ENCODE measurements around the gene SMPDL3A.

SMPDL3A gene

GRCh38 chr6:122760330-122760729 is 28.7 kb upstream of the SMPDL3A start:
- H3K27ac Mint-ChIP-seq = no peak overlapping the region
- no peaks in the 10 kb centered on the region for H3K4me1 Mint-ChIP-seq
- H3K27me3 Mint-ChIP-seq = no peaks in the 10 kb centered on the region
- no peaks in the 10 kb centered on the region for H3K36me3 Mint-ChIP-seq
- no peaks in the 10 kb centered on the region for H3K9me3 Mint-ChIP-seq
- H3K4me3 Mint-ChIP-seq = no peak overlapping the region

DNA sequence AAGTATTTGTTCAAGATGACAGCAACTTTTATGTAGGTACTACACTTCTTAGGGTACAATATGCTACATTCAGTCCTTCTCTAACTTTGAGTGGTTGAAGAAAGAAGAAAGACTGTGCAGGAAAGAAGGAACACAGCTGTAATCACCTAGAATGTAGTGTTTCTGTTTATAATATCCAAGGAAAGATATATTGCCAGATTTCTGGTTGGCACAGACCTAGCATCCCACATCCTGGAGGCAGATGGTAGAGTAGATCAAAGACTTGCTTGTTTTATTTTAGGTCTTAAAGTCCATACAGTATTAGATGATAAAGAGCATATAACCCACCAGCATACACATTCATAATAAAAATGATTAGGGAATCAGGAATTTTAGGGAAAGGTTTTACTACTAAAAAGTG is 22.8 kb upstream of the SMPDL3A start:
- Mint-ChIP-seq H3K27me3 (peaks cover 7% of the 10 kb centered on the region), H3K36me3 (no peaks in the 10 kb centered on the region), H3K27ac (no peak overlapping the region), H3K9me3 (no peaks in the 10 kb centered on the region), H3K4me3 (no peak overlapping the region), H3K4me1 (no peaks in the 10 kb centered on the region)

- Mint-ChIP-seq H3K9me3 (peaks cover 8% of the 10 kb centered on the region), H3K4me1 (no peaks in the 10 kb centered on the region), H3K27ac (no peak overlapping the region), H3K4me3 (no peak overlapping the region), H3K27me3 (peaks cover 17% of the 10 kb centered on the region), H3K36me3 (no peaks in the 10 kb centered on the region)
Observed at GRCh38 chr6:122770835-122771601, 18.0 kb upstream of the SMPDL3A start.

DNA sequence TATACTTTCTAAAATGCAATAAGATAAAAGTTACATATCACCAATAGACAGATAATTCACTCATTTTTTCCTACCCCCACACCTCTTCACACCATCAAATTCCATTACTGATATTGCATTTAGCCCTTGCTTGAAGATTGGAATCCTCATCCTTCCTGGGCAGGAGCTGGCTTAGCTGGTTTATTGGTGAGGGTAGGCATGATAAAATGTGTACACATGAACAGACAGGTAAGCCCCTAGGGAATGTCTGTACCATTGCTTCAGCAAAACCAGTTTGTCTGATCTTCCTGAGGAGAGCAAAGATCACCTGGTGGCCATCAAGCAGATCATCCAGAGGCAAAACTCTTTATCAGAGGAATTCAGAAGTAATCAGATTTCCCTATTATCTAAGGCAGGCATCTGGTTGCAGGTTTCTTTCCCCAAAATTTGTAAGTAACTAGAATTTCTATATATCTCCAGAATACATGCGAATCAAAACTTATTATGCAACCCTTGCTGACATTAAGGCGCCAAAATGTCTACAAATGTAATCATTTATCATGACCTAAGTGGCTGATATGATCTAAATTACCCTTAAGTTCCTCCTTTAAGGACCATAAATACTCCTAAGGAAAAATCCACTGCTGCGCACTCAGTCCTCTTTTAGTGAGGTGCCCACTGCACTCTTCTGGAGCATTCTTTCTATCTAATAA is 16.2 kb upstream of the SMPDL3A start:
- Mint-ChIP-seq H3K36me3 (no peaks in the 10 kb centered on the region), H3K4me3 (no peak overlapping the region), H3K27me3 (peaks cover 12% of the 10 kb centered on the region), H3K4me1 (no peaks in the 10 kb centered on the region), H3K9me3 (peaks cover 10% of the 10 kb centered on the region), H3K27ac (no peak overlapping the region)

DNA sequence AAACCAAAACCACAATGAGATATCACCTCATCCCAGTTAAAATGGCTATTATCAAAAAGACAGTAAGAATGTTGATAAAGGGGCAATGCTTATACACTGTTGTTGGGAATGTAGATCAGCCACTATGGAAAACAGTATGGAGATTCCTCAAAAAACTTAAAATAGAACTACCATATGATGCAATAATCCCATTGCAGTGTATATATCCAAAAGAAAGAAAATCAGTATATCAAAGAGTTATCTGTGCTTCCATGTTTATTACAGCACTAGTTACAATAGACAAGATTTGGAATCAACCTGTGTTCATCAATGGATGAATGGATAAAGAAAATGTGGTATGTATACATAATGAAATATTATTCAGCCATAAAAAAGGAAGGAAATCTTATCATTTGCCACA is 13.1 kb upstream of the SMPDL3A start:
- no peak overlapping the region for H3K4me3 Mint-ChIP-seq
- H3K27me3 Mint-ChIP-seq = peaks cover 12% of the 10 kb centered on the region
- no peak overlapping the region for H3K27ac Mint-ChIP-seq
- H3K4me1 Mint-ChIP-seq = no peaks in the 10 kb centered on the region
- H3K36me3 Mint-ChIP-seq = no peaks in the 10 kb centered on the region
- peaks cover 10% of the 10 kb centered on the region for H3K9me3 Mint-ChIP-seq

DNA sequence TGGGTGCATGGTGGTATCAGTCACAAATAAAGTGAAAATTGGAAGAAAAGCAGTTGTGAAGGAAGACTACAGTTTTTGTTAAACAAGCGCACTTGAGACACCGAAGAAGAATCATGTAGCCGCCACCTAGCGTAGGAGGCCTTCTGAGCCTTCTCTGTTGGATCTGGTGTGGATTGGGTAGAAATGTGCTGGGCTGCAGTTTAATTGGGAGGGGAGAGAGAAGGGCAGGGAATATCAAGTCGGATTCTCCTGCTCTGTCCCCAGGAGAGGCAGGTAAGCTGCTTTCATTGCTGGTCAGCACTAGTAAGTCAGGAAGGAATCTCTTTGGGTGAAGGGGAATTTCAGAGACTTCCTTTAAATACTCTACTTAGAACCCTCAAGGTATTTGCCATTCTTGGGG is 10.8 kb upstream of the SMPDL3A start:
- H3K4me1 Mint-ChIP-seq = no peaks in the 10 kb centered on the region
- no peak overlapping the region for H3K4me3 Mint-ChIP-seq
- peaks cover 10% of the 10 kb centered on the region for H3K9me3 Mint-ChIP-seq
- H3K27me3 Mint-ChIP-seq = peaks cover 8% of the 10 kb centered on the region
- no peak overlapping the region for H3K27ac Mint-ChIP-seq
- H3K36me3 Mint-ChIP-seq = no peaks in the 10 kb centered on the region

DNA sequence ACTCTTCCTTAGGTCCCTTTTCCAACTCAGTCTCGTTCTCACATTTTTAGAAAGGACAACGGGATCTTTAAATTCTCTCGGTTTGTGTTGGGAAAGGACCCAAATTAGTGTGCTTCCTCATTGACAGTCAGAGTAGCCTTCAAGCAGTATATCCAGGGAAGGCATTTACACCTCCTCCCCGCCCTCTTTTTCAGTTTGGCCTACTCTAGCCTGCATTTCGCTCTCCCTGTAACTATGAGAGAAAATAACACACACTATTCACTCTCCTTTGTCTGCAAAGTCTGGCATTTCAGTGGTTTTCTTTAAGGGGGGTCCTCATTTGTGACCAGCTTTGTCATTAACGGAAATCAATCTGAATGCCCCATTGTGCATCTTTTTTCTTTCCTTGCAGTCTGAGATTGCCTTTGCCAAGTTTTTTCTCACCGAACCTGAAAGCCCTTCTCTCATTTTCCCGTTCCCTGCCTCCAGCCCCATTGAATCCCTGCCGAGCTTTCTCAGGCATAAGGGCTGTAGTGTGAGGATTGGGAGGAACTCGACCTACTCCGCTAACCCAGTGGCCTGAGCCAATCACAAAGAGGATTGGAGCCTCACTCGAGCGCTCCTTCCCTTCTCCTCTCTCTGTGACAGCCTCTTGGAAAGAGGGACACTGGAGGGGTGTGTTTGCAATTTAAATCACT is 9.9 kb upstream of the SMPDL3A start:
- Mint-ChIP-seq H3K4me1 (no peaks in the 10 kb centered on the region), H3K4me3 (no peak overlapping the region), H3K36me3 (no peaks in the 10 kb centered on the region), H3K27ac (no peak overlapping the region), H3K9me3 (peaks cover 10% of the 10 kb centered on the region), H3K27me3 (peaks cover 12% of the 10 kb centered on the region)

- peaks cover 12% of the 10 kb centered on the region for H3K27me3 Mint-ChIP-seq
- no peak within 1 kb of the TSS for H3K27ac Mint-ChIP-seq
- peaks cover 10% of the 10 kb centered on the region for H3K9me3 Mint-ChIP-seq
- no peak within 1 kb of the TSS for H3K4me3 Mint-ChIP-seq
- no peaks in the 10 kb centered on the region for H3K4me1 Mint-ChIP-seq
- H3K36me3 Mint-ChIP-seq = no peaks in the 10 kb centered on the region
Observed at GRCh38 chr6:122779667-122780066, 9.4 kb upstream of the SMPDL3A start, which contains the start of gene FABP7. FABP7 (plus strand) TSS chr6:122779716; CDS start chr6:122779795, 79 bp downstream.

DNA sequence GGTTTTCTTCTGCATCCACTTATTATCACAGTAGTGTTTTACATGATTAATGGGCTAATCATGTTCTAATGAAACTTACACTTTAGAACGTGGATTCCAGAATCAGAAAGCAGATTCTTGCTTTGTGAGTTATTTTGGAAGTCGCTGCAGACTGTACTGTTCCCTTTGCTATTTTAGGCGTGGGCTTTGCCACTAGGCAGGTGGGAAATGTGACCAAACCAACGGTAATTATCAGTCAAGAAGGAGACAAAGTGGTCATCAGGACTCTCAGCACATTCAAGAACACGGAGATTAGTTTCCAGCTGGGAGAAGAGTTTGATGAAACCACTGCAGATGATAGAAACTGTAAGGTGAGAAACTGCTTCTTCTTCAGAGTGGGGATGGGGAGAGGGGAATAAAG is 8.9 kb upstream of the SMPDL3A start:
- H3K4me1 Mint-ChIP-seq = no peaks in the 10 kb centered on the region
- H3K36me3 Mint-ChIP-seq = no peaks in the 10 kb centered on the region
- no peak overlapping the region for H3K4me3 Mint-ChIP-seq
- no peak overlapping the region for H3K27ac Mint-ChIP-seq
- peaks cover 12% of the 10 kb centered on the region for H3K27me3 Mint-ChIP-seq
- H3K9me3 Mint-ChIP-seq = peaks cover 10% of the 10 kb centered on the region

DNA sequence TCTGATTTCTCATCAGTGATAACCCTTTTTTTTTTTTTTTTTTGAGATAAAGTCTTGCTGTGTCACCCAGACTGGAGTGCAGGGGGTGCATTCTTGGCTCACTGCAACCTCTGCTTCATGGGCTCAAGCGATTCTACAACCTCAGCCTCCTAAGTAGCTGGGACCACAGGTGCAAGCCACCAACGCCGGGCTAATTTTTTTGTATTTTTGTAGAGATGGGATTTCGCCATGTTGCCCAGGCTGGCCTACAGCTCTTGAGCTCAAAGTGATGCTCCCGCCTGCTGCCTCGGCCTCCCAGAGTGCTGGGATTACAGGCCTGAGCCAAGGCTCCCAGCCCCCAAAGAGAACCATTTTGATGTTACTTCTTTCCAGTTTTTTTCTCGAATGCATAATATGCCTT is 7.3 kb upstream of the SMPDL3A start:
- Mint-ChIP-seq H3K9me3 (no peaks in the 10 kb centered on the region), H3K4me1 (no peaks in the 10 kb centered on the region), H3K27me3 (peaks cover 12% of the 10 kb centered on the region), H3K27ac (no peak overlapping the region), H3K4me3 (no peak overlapping the region), H3K36me3 (no peaks in the 10 kb centered on the region)

DNA sequence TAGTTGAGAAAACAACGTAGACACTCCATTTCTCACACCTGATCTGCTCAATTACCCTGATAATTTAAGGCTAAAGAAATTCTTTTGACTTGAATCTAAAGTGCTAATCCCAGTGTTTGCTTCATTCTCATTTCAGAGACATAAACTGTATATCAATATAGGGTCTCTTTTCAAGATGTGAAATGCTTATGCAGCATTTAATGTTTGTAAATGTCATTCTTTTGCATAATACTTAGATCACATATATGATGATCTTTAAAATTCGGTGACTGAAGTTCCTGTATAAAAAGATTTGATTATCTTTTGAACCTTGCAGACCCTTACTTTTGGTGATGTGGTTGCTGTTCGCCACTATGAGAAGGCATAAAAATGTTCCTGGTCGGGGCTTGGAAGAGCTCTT is 5.7 kb upstream of the SMPDL3A start:
- Mint-ChIP-seq H3K27ac (no peak overlapping the region), H3K27me3 (peaks cover 24% of the 10 kb centered on the region)

GRCh38 chr6:122785891-122786290 is 3.2 kb upstream of the SMPDL3A start:
- H3K4me3 Mint-ChIP-seq = no peak overlapping the region

More for the DNA sequence above, 5.7 kb upstream of the SMPDL3A start:
- H3K4me1 Mint-ChIP-seq = no peaks in the 10 kb centered on the region
- no peaks in the 10 kb centered on the region for H3K36me3 Mint-ChIP-seq
- H3K4me3 Mint-ChIP-seq = no peak overlapping the region
- H3K9me3 Mint-ChIP-seq = no peaks in the 10 kb centered on the region

DNA sequence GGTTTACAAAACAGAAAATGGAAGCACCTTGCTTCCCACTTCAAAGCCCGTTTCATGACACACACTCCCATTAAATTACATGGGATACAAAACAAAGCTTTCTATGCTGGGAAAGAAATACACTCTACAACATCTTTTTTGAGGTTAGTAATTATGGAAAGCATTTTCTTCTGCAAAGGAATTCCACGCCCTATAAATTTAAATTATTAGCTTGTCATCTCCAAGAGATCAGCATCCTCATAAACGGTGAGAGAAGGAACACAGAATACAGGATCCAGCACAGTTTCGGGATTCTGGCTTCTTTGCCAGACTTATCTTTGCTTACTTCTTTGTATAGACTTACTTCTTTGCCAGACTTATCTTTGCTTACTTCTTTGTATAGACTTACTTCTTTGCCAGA is 1.3 kb upstream of the SMPDL3A start:
- no peaks in the 10 kb centered on the region for H3K9me3 Mint-ChIP-seq
- H3K27me3 Mint-ChIP-seq = peaks cover 49% of the 10 kb centered on the region
- peaks cover 12% of the 10 kb centered on the region for H3K4me1 Mint-ChIP-seq
- no peak overlapping the region for H3K4me3 Mint-ChIP-seq
- H3K27ac Mint-ChIP-seq = no peak overlapping the region
- no peaks in the 10 kb centered on the region for H3K36me3 Mint-ChIP-seq

More at GRCh38 chr6:122785891-122786290, 3.2 kb upstream of the SMPDL3A start:
- Mint-ChIP-seq H3K9me3 (no peaks in the 10 kb centered on the region), H3K4me1 (peaks cover 12% of the 10 kb centered on the region), H3K27me3 (peaks cover 40% of the 10 kb centered on the region), H3K27ac (no peak overlapping the region), H3K36me3 (no peaks in the 10 kb centered on the region)

DNA sequence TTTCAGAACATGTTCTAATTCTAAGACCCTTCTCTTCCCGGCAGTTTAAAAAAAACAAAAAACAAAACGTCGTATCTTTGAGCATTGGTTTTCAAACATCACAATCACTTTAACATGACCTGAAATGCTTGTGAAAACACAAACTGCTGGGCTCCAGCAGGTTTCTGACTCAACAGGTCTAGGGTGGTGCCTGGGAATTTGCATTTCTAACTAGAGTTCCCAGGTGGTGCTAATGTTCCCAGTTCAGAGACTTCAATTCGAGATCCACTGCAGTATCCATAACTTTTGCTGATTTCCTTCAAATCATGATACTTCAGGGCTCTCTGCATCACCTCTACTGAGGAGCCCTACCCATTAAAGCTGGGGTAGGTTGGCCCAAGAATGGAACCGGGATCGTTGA is 850 bp upstream of the SMPDL3A start:
- H3K27me3 Mint-ChIP-seq = peaks cover 49% of the 10 kb centered on the region

DNA sequence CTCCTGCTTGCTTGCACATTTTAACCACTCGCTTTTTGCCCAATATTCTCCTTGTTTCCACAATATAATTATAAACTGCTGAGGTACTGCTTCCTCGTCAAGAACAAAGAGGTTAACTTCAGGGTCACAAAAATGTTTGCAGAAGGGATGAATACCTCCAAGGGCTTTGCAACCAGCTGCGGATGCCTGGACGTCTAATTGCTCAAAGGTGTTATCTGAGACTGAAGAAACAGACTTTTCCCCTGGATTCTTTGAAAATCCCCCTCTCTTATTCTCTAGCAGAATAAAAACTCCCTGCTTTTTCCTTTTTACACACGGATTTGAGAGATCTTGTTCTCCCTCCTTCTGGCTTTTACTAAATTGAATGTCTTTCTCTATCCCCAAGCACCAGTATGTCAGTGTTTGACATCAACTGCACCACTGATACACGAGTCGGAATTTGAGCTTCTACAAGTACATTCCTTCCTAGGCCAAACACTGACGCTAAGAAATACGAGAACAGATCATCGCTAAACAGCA is 336 bp upstream of the SMPDL3A start:
- H3K36me3 Mint-ChIP-seq = no peaks in the 10 kb centered on the region
- peak overlapping the region; percentile 85 for H3K4me3 Mint-ChIP-seq
- H3K27me3 Mint-ChIP-seq = peaks cover 45% of the 10 kb centered on the region
- H3K9me3 Mint-ChIP-seq = no peaks in the 10 kb centered on the region
- no peak overlapping the region for H3K27ac Mint-ChIP-seq
- peaks cover 12% of the 10 kb centered on the region for H3K4me1 Mint-ChIP-seq

More for the DNA sequence above, 850 bp upstream of the SMPDL3A start:
- no peaks in the 10 kb centered on the region for H3K36me3 Mint-ChIP-seq
- no peak overlapping the region for H3K4me3 Mint-ChIP-seq
- no peak overlapping the region for H3K27ac Mint-ChIP-seq
- no peaks in the 10 kb centered on the region for H3K9me3 Mint-ChIP-seq
- H3K4me1 Mint-ChIP-seq = peaks cover 12% of the 10 kb centered on the region

- Mint-ChIP-seq H3K4me1 (peaks cover 12% of the 10 kb centered on the region), H3K4me3 (peak overlapping the region; percentile 85), H3K9me3 (no peaks in the 10 kb centered on the region), H3K27ac (no peak overlapping the region), H3K36me3 (no peaks in the 10 kb centered on the region), H3K27me3 (peaks cover 44% of the 10 kb centered on the region)
Observed at GRCh38 chr6:122790028-122790422, 967 bp downstream of the SMPDL3A start.
